ENCODE measurements around the gene PLA2G15.

PLA2G15 gene

GRCh38 chr16:68236137-68236825 is 8.9 kb upstream of the PLA2G15 start (continued):
- TF ChIP-seq PATZ1 (tag by site-specific recombination; IDR thresholded peaks at IDR 0.05) (peak; percentile 82), ZNF76 (tag by site-specific recombination; IDR thresholded peaks at IDR 0.05; ENCODE audit: borderline replicate concordance, low read depth) (no peak), BCL11B (tag by site-specific recombination; IDR thresholded peaks at IDR 0.05; ENCODE audit: low read depth) (peak; percentile 63; the same call in 1 of the 2 replicates), BCL11A (tag by site-specific recombination; IDR thresholded peaks at IDR 0.05; ENCODE audit: low read depth) (peak; percentile 65; the same call in 1 of the 2 replicates), ZNF292 (tag by site-specific recombination; IDR thresholded peaks at IDR 0.05; ENCODE audit: borderline replicate concordance, low read depth) (no peak), GLIS2 (tag by site-specific recombination; IDR thresholded peaks at IDR 0.05) (peak; percentile 62), KLF10 (tag by site-specific recombination; IDR thresholded peaks at IDR 0.05) (peak; percentile 88), ZNF768 (tag by site-specific recombination; IDR thresholded peaks at IDR 0.05) (no peak), KLF1 (tag by site-specific recombination; IDR thresholded peaks at IDR 0.05) (peak; percentile 95), ZNF529 (tag by site-specific recombination; IDR thresholded peaks at IDR 0.05; ENCODE audit: insufficient replicate concordance) (no peak), KLF8 (tag by site-specific recombination; IDR thresholded peaks at IDR 0.05) (peak; percentile 51; the same call in 1 of the 2 replicates), SP3 (tag by site-specific recombination; IDR thresholded peaks at IDR 0.05) (peak; percentile 63), ZEB2 (tag by site-specific recombination; IDR thresholded peaks at IDR 0.05) (peak; percentile 39; the same call in 1 of the 2 replicates), TCF7L2 (IDR thresholded peaks at IDR 0.05; ENCODE audit: borderline replicate concordance, low read depth, low read length) (no peak), ZNF596 (tag by site-specific recombination; IDR thresholded peaks at IDR 0.05) (0 out of 2 replicates have a peak, but pooled peaks have one; percentile 17), ZNF37A (tag by site-specific recombination; IDR thresholded peaks at IDR 0.05) (no peak), OSR2 (tag by site-specific recombination; IDR thresholded peaks at IDR 0.05) (peak; percentile 58; the same call in 1 of the 2 replicates)

- peak overlapping the region; percentile 75 for H3K27ac ChIP-seq (ENCODE audit: extremely low read depth, low read depth, low read length)
- peak overlapping the region; percentile 34; the same call in 1 of the 2 replicates for H3K4me3 ChIP-seq (ENCODE audit: low read depth, low read length)
- TF ChIP-seq GLIS2 (tag by site-specific recombination; IDR thresholded peaks at IDR 0.05), result 0 out of 2 replicates have a peak, but pooled peaks have one; percentile 3
- peak; percentile 78; the same call in 1 of the 2 replicates for TF ChIP-seq PRDM1 (tag by site-specific recombination; IDR thresholded peaks at IDR 0.05)
- TF ChIP-seq ZNF24 (tag by site-specific recombination; IDR thresholded peaks at IDR 0.05), result 0 out of 2 replicates have a peak, but pooled peaks have one; percentile 41
- peak; percentile 35; the same call in 1 of the 2 replicates for TF ChIP-seq ZNF394 (tag by site-specific recombination; IDR thresholded peaks at IDR 0.05; ENCODE audit: borderline replicate concordance)
- TF ChIP-seq, protein P1, sequence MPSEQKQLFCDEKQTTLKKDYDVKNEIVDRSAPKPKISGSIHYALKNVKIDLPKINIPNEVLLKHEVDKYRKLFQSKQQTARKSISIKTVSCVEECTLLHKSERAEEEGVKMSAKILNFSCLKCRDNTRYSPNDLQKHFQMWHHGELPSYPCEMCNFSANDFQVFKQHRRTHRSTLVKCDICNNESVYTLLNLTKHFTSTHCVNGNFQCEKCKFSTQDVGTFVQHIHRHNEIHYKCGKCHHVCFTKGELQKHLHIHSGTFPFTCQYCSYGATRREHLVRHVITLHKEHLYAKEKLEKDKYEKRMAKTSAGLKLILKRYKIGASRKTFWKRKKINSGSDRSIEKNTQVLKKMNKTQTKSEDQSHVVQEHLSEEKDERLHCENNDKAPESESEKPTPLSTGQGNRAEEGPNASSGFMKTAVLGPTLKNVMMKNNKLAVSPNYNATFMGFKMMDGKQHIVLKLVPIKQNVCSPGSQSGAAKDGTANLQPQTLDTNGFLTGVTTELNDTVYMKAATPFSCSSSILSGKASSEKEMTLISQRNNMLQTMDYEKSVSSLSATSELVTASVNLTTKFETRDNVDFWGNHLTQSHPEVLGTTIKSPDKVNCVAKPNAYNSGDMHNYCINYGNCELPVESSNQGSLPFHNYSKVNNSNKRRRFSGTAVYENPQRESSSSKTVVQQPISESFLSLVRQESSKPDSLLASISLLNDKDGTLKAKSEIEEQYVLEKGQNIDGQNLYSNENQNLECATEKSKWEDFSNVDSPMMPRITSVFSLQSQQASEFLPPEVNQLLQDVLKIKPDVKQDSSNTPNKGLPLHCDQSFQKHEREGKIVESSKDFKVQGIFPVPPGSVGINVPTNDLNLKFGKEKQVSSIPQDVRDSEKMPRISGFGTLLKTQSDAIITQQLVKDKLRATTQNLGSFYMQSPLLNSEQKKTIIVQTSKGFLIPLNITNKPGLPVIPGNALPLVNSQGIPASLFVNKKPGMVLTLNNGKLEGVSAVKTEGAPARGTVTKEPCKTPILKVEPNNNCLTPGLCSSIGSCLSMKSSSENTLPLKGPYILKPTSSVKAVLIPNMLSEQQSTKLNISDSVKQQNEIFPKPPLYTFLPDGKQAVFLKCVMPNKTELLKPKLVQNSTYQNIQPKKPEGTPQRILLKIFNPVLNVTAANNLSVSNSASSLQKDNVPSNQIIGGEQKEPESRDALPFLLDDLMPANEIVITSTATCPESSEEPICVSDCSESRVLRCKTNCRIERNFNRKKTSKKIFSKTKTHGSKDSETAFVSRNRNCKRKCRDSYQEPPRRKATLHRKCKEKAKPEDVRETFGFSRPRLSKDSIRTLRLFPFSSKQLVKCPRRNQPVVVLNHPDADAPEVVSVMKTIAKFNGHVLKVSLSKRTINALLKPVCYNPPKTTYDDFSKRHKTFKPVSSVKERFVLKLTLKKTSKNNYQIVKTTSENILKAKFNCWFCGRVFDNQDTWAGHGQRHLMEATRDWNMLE (tag by site-specific recombination; conservative IDR thresholded peaks at IDR 0.05; ENCODE audit: low read depth), result no peak
- H3K9me3 ChIP-seq (ENCODE audit: control insufficient read depth, insufficient read depth, low read depth, low read length), result no peaks in the 10 kb centered on the region
- H3K36me3 ChIP-seq (ENCODE audit: control insufficient read depth in 2 of 2, insufficient read depth in 1 of 2, low read length in 2 of 2), result peaks cover 0 to 14% of the 10 kb centered on the region in 2 experiments; a peak in 1 of 3 replicates
- POLR2A ChIA-PET, result interaction anchor here (0.8 to 3.3 kb wide), 13 partner anchors 8 to 301 kb away, joined by 3 to 34 read pairs (median 9); partner anchors contain the start of genes DDX28, DUS2, NFATC3 and PLA2G15
- CTCF ChIA-PET, result interaction anchor here (0.7 to 1.5 kb wide), 6 partner anchors 25 to 274 kb away, joined by 3 to 5 read pairs (median 3); partner anchors contain the start of gene SLC7A6
- H3K4me1 ChIP-seq (ENCODE audit: control insufficient read depth, insufficient read depth, low read length), result peaks cover 7% of the 10 kb centered on the region; the same call in 1 of the 2 replicates
Measured at GRCh38 chr16:68236826-68237242, 8.3 kb upstream of the PLA2G15 start.

Data from HEK293 (cell line).